SK-N-SH (cell line): Measurements from ENCODE around the gene ATP8B1. TPM values are rescaled to one million over a fixed set of nuclear protein-coding genes. Genes with fewer than 3 reads are reported as not detected.

ENCODE experiments used
- FOSL2 ChIP-seq: IDR thresholded peaks from 2 replicates; pipeline ENCODE4 v1.4.0; 2012; ENCODE audit warnings: low read depth, mild to moderate bottlenecking, moderate library complexity, borderline replicate concordance
- polyA plus RNA-seq, 3 experiments: library from polyadenylated mRNA; depleted of rRNA; stranded (reverse); fragments of >200 nt; gene quantifications; 2 replicates each; pipeline ENCODE4 v1.2.3, GENCODE V29; 2012
- small RNA-seq, 7 experiments: library from RNA; depleted of rRNA; stranded (forward); fragments of <200 nt; gene quantifications; one replicate each; pipeline ENCODE3, GENCODE V24; 2012

ATP8B1 gene
- polyA plus RNA-seq, 1 of the 3 experiments (the other 2 are of a cell fraction), result 43.8 TPM

DNA sequence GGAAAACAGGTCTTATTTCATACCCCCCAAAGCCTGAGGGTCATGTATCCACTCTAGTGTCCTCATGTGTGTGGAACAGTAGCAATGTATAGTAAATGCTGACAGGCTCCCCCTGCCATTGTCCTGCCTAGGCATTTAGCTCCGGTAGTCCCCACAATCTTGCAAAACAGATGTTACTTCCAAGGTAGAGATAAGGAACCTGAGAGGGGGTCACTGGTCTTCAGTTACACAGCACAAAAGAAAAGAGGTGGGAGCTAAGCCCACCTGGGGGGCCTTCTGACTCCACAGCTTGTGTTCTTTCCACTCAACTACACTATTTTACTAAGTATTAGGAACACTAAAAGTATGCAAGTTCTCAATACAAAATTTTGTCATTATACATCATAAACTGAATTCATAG, 199.2 kb downstream of the ATP8B1 start (continued):
- no peak for TF ChIP-seq FOSL2

Small RNA genes lying within 50 kb of the gene (small RNA-seq; reads per million reads assigned to genes)
- gene RNU6-742P, result 0 reads per million in 7 experiments

Other genes with a start within 250 kb of the ATP8B1 start
- gene FECH, start 216.6 kb downstream of the ATP8B1 start, polyA plus RNA-seq (2012; rRNA removed), result 44.4 and 45.3 TPM in 2 replicates
- gene NARS1, start 181.5 kb downstream of the ATP8B1 start, polyA plus RNA-seq (2012; rRNA removed), result 84.9 and 129 TPM in 2 replicates
- gene NEDD4L, start 240.9 kb upstream of the ATP8B1 start, polyA plus RNA-seq (2012; rRNA removed), result 11.0 and 13.2 TPM in 2 replicates